ENCODE data around the gene SURF1.
"Not testable (repeated sequence)": the region's sequence is repeated elsewhere in the genome, so short reads cannot be mapped to it uniquely, and the experiment has no call there.

The SURF1 gene

GRCh38 chr9:133341369-133342068 is 14.8 kb downstream of the SURF1 start:
- DNase-seq, result no peak

GRCh38 chr9:133340916-133341315 is 15.4 kb downstream of the SURF1 start:
- no peak for DNase-seq

GRCh38 chr9:133340256-133340655 is 16.0 kb downstream of the SURF1 start:
- DNase-seq, result no peak

- DNase-seq, result no peak
Measured at GRCh38 chr9:133339641-133340040, 16.6 kb downstream of the SURF1 start.

- peak; percentile 83 for DNase-seq
Measured at GRCh38 chr9:133335924-133336811, 20.1 kb downstream of the SURF1 start, which contains the start of gene SURF6. TSS of gene SURF6 (minus strand) at chr9:133336188. CDS start at chr9:133336132, 56 bp downstream.

- DNase-seq, result not testable (repeated sequence)
Measured at GRCh38 chr9:133334888-133335287, 21.4 kb downstream of the SURF1 start.

- DNase-seq, result no peak
Measured at GRCh38 chr9:133334161-133334560, 22.1 kb downstream of the SURF1 start.

GRCh38 chr9:133333566-133333965 is 22.7 kb downstream of the SURF1 start:
- no peak for DNase-seq

- no peak for DNase-seq
Measured at GRCh38 chr9:133333011-133333410, 23.3 kb downstream of the SURF1 start.

GRCh38 chr9:133332381-133332730 is 23.9 kb downstream of the SURF1 start:
- no peak for DNase-seq

- no peak for DNase-seq
Measured at GRCh38 chr9:133331641-133332380, 24.5 kb downstream of the SURF1 start.

- no peak for DNase-seq
Measured at GRCh38 chr9:133331221-133331620, 25.1 kb downstream of the SURF1 start.

- DNase-seq, result not testable (repeated sequence)
Measured at GRCh38 chr9:133329306-133330156, 26.8 kb downstream of the SURF1 start.

- DNase-seq, result no peak
Measured at GRCh38 chr9:133327834-133328484, 28.3 kb downstream of the SURF1 start.

- DNase-seq, result not testable (repeated sequence)
Measured at GRCh38 chr9:133327021-133327420, 29.3 kb downstream of the SURF1 start.

GRCh38 chr9:133323991-133324703 is 32.1 kb downstream of the SURF1 start:
- DNase-seq, result no peak

GRCh38 chr9:133323211-133323610 is 33.1 kb downstream of the SURF1 start:
- no peak for DNase-seq

GRCh38 chr9:133322701-133323100 is 33.6 kb downstream of the SURF1 start:
- DNase-seq, result no peak

- DNase-seq, result no peak
Measured at GRCh38 chr9:133321411-133321935, 34.8 kb downstream of the SURF1 start.

GRCh38 chr9:133320421-133320881 is 35.8 kb downstream of the SURF1 start:
- DNase-seq, result no peak

- not testable (repeated sequence) for DNase-seq
Measured at GRCh38 chr9:133317551-133317950, 38.7 kb downstream of the SURF1 start.

Data from NCI-H748 treated with DMSO at 0.1 percent for 48 hours (cell line).